HG03060 (cell line): ENCODE data around the gene GAGE12F.
"Not testable (repeated sequence)": the region's sequence is repeated elsewhere in the genome, so short reads cannot be mapped to it uniquely, and the experiment has no call there.

Experiments used
- ATAC-seq: cut with Tn5 transposase; IDR thresholded peaks from one replicate; pipeline ENCODE4 v1.9.1; 2021; ENCODE audit warnings: low read depth, moderate number of reproducible peaks; ENCODE audit not compliant: unreplicated experiment

GAGE12F gene

DNA sequence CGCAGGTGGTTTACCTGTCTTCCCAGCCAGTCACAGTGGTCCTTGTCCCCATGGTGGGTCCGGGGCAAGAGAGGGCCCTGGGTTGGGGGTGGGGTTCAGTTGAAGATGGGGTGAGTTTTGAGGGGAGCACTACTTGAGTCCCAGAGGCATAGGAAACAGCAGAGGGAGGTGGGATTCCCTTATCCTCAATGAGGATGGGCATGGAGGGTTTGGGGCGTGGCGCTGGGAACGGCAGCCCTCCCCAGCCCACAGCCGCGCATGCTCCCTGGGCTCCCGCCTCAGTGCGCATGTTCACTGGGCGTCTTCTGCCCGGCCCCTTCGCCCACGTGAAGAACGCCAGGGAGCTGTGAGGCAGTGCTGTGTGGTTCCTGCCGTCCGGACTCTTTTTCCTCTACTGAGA is at the start of gene GAGE12F:
Gene GAGE12F, plus strand, starts transcription at position 301 of the 400 bp plus-strand sequence. CDS start 1,155 bp downstream, outside the sequence.
- ATAC-seq = not testable (repeated sequence)

GRCh38 chrX:49531877-49532276 is 28.8 kb upstream of the GAGE12F start, which contains the start of gene GAGE12C:
Gene GAGE12C (plus strand): TSS chrX:49532177. CDS start chrX:49533332, 1,155 bp downstream.
- ATAC-seq = not testable (repeated sequence)

DNA sequence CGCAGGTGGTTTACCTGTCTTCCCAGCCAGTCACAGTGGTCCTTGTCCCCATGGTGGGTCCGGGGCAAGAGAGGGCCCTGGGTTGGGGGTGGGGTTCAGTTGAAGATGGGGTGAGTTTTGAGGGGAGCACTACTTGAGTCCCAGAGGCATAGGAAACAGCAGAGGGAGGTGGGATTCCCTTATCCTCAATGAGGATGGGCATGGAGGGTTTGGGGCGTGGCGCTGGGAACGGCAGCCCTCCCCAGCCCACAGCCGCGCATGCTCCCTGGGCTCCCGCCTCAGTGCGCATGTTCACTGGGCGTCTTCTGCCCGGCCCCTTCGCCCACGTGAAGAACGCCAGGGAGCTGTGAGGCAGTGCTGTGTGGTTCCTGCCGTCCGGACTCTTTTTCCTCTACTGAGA is 19.2 kb upstream of the GAGE12F start, which contains the start of gene GAGE12D:
Gene GAGE12D, plus strand, starts transcription at position 301 of the 400 bp plus-strand sequence. CDS start 1,155 bp downstream, outside the sequence.
- ATAC-seq = not testable (repeated sequence)

GRCh38 chrX:49550989-49551388 is 9.7 kb upstream of the GAGE12F start, which contains the start of gene GAGE12E:
Gene GAGE12E (plus strand): TSS chrX:49551289. CDS start chrX:49552444, 1,155 bp downstream.
- not testable (repeated sequence) for ATAC-seq

DNA sequence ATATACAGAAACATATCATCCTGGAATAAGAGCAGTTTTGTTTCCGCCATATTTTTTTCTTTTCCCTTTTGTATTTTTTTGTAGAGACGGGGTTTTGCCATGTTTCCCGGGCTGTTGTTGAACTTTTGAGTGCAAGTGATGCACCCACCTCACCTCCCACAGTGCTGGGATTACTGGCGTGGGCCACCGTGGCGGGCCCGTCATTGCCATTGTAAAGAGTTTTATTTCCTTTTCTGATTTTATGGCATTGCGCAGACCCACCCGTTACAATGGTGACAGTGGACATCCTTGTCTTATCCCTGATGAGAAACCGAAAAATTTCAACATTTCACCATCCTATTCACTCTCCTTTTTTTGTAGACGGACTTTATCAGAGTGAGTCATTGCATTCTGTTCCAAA is 8.1 kb downstream of the GAGE12F start:
- ATAC-seq = not testable (repeated sequence)

GRCh38 chrX:49569152-49569551 is 8.5 kb downstream of the GAGE12F start:
- not testable (repeated sequence) for ATAC-seq

DNA sequence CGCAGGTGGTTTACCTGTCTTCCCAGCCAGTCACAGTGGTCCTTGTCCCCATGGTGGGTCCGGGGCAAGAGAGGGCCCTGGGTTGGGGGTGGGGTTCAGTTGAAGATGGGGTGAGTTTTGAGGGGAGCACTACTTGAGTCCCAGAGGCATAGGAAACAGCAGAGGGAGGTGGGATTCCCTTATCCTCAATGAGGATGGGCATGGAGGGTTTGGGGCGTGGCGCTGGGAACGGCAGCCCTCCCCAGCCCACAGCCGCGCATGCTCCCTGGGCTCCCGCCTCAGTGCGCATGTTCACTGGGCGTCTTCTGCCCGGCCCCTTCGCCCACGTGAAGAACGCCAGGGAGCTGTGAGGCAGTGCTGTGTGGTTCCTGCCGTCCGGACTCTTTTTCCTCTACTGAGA is 9.5 kb downstream of the GAGE12F start, which contains the start of gene GAGE12G:
Gene GAGE12G, plus strand, starts transcription at position 301 of the 400 bp plus-strand sequence. CDS start 1,155 bp downstream, outside the sequence.
- not testable (repeated sequence) for ATAC-seq

GRCh38 chrX:49579649-49580048 is 19.0 kb downstream of the GAGE12F start, which contains the start of gene GAGE12H:
Gene GAGE12H (plus strand): TSS chrX:49579949. CDS start chrX:49581104, 1,155 bp downstream.
- ATAC-seq = not testable (repeated sequence)

GRCh38 chrX:49589196-49589595 is 28.6 kb downstream of the GAGE12F start, which contains the start of gene GAGE2A:
Gene GAGE2A (plus strand): TSS chrX:49589496. CDS start chrX:49590651, 1,155 bp downstream.
- ATAC-seq = not testable (repeated sequence)

- ATAC-seq = not testable (repeated sequence)
Observed at GRCh38 chrX:49589769-49590478, 29.3 kb downstream of the GAGE12F start.

GRCh38 chrX:49590488-49590887 is 29.8 kb downstream of the GAGE12F start:
- ATAC-seq = not testable (repeated sequence)

DNA sequence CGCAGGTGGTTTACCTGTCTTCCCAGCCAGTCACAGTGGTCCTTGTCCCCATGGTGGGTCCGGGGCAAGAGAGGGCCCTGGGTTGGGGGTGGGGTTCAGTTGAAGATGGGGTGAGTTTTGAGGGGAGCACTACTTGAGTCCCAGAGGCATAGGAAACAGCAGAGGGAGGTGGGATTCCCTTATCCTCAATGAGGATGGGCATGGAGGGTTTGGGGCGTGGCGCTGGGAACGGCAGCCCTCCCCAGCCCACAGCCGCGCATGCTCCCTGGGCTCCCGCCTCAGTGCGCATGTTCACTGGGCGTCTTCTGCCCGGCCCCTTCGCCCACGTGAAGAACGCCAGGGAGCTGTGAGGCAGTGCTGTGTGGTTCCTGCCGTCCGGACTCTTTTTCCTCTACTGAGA is 38.1 kb downstream of the GAGE12F start, which contains the start of gene GAGE1:
Gene GAGE1, plus strand, starts transcription at position 301 of the 400 bp plus-strand sequence. CDS start 1,155 bp downstream, outside the sequence.
- ATAC-seq = not testable (repeated sequence)

DNA sequence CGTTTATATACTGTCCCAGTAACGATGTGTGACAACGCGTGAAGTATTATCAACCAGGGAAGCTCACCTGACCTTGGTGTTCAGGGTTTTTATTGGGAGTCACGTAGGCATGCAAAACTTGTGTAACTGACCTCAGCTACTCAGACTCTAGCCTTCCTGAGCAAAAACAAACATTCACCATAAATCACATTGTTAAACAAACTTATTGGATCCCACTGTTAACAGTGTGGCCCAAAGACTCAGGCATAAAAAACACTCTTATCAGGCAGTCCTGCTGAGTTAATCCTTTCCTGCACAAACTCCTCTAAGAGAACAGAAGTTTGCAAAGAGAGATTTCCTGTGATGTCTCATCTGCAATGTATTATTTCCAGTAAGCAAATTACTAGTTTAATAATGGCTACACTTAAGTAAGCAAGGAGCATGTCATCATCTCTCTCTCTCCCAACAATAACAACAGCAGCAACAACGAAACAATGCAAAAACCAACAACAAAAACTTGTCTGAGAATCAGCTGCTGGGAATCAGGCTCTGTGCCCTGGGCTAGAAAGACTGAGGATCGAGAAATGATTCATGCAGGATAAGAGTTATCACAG is 50.2 kb downstream of the GAGE12F start:
- ATAC-seq = no peak
